GM12873 (cell line): ENCODE data around the gene CYLD.

Experiments used
- TF ChIP-seq, protein P1 (sequence below): IDR thresholded peaks from 2 replicates; pipeline ENCODE4 v1.5.1; 2012; ENCODE audit warnings: low read depth, mild to moderate bottlenecking, moderate library complexity, low read length, control low read depth; ENCODE audit not compliant: insufficient read depth; ENCODE audit errors: missing control alignments

The CYLD gene

DNA sequence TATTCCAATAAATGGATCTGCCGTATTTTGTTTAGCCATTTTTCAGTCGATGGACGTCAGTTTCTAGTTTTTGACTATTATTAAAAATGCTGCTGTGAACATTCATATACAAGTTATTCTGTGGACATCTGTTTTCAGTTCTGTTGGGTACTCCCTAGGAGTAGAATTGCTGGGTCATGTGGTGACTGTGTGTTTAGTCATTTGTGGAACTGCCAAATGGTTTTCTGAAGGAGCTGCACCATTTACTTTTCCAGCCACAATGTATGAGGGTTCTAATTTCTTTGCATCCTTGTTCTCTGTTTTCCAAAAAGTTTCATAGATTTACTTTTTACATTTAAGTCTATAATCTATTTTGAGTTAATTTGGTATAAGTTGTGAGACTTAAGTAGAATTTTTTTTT, 29.5 kb downstream of the CYLD start:
- TF ChIP-seq, protein P1, sequence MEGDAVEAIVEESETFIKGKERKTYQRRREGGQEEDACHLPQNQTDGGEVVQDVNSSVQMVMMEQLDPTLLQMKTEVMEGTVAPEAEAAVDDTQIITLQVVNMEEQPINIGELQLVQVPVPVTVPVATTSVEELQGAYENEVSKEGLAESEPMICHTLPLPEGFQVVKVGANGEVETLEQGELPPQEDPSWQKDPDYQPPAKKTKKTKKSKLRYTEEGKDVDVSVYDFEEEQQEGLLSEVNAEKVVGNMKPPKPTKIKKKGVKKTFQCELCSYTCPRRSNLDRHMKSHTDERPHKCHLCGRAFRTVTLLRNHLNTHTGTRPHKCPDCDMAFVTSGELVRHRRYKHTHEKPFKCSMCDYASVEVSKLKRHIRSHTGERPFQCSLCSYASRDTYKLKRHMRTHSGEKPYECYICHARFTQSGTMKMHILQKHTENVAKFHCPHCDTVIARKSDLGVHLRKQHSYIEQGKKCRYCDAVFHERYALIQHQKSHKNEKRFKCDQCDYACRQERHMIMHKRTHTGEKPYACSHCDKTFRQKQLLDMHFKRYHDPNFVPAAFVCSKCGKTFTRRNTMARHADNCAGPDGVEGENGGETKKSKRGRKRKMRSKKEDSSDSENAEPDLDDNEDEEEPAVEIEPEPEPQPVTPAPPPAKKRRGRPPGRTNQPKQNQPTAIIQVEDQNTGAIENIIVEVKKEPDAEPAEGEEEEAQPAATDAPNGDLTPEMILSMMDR: no peak

DNA sequence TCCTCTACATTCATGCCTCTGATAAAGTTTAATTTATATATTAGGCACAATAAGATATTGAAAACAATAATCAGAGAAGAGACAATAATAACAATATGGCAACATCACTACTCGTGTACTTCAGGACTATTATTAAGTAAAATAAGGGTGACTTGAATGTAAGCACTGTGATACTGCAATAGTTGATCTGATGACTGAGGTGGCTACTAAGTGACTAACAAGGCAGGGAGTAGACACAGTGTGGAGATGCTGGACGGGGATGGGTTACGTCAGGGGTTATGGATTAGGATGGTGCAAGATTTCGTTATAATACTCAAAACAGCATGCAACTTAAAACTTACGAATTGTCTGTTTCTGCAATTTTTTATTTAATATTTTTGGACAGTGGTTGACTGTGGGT, 32.5 kb downstream of the CYLD start:
- TF ChIP-seq, protein P1: no peak

DNA sequence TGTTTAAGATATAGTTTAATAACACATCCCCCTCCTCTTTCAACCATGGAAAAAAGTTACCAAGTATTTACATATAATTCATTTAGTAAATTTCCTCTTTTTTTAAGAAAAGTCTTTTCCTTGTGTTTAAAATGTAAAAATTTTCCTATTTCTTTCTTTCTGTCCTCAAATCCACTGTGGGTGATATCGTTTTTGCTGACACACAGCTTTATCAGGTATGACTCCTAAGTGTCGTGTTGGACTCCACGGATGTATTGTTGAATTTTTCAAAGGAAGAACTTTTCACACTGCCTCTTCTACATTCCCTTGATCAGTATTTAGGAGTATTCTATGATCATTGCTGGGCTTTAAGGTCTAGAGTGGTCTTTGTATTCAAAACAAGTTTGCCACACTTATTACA, 33.1 kb downstream of the CYLD start:
- TF ChIP-seq, protein P1: no peak

DNA sequence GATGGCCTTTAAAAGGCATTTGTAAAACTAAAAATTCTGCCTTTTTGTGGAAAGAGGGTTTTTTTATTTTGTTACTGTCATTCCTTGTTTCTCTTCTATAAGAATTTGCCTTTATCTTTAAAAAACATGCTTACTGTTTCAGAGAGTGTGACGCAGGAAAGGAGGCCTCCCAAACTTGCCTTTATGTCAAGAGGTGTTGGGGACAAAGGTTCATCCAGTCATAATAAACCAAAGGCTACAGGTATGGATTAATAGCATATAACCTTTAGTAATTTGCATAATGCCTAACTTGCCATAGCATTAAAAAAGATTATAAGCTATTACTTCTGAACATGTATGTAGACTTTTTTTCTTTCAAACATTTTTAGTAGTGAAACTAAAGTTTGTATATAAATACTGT, 34.2 kb downstream of the CYLD start:
- TF ChIP-seq, protein P1: no peak

DNA sequence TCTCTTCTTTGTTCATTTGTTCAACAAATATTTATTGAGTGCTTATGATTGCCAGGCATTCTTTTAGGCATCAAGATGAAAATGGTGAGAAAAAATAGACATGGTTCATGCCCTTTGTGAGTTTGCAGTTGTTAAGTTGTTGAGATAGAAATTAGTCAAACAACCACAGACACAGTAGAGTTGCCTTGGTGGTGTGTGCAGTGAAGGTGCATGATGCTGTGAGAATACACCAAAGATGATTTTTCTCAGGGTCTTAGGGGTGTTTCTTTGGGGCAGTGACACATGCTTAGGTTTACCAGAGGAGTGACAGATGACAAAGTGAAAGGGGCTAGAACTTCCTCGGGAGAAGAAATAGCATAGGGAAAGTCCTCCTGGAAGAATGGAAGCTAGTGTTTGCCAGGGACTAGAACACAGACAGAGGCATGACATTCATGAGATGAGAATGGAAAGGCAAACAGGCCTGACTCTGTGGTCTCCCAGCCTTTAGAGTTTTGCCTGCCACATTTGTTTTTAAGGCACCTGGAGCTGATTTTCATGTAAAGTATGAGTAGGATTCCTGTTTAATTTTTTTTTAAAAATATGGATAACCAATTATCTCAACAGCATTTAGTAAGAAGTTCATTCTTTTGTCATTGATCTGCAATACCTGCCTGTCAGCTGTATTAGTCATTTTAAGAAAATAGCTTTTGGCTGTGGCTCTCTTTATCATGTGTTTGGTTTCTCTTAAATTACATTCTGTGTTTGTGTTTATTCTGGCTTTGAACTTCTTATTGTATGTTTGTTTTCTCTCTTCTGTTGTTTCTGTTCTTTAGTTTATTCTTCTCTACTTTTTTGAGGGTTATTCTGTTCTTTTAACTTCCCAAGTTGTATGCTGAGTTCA, 36.6 kb downstream of the CYLD start:
- TF ChIP-seq, protein P1: no peak

DNA sequence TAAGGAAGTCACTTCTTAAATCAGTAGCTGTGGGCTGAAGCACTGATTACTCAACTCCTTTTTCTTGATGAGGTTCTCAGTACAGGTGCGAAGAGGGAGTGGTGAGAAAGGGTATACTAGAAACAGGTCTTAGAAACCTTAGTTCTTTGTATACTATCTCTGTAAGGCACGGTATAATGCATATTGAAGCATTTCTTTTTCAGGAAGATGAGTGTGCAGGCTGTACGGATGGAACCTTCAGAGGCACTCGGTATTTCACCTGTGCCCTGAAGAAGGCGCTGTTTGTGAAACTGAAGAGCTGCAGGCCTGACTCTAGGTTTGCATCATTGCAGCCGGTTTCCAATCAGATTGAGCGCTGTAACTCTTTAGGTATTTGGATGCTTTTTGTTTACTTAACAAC, 39.2 kb downstream of the CYLD start:
- TF ChIP-seq, protein P1: peak; percentile 39

DNA sequence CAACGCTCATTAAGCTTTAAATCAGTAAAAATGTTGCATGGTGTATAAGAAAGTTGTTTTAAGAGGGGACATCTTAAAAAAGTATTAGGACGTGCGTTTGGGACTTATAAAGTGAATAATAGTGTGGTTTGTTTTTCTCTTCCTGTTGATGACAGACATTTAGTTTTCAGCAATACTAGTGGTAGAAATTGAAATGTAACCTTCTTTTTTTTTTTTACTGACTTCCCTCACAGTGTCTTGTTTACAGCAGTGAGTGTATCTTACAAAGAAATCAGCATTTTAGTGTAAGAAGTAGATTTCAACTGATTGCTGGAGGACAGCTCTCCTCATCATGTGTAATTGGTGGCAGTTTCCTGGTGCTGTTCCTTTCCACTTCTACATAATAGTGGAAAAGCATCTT, 39.6 kb downstream of the CYLD start:
- TF ChIP-seq, protein P1: no peak
